ENCODE results near the gene ARHGEF10L.

ARHGEF10L gene

GRCh38 chr1:17661546-17662157 is 122.2 kb downstream of the ARHGEF10L start:
- Histone ChIP-seq H3K36me3 (ENCODE audit: control insufficient read depth in 1 of 2, insufficient read depth in 2 of 2, low read length in 2 of 2) (peaks cover 46 to 63% of the 10 kb centered on the region in 2 donors), H3K4me1 (ENCODE audit: control insufficient read depth in 1 of 2, insufficient read depth in 2 of 2, low read length in 2 of 2) (no peaks in the 10 kb centered on the region), H3K27ac (ENCODE audit: low read length) (no peak overlapping the region), H3K27me3 (ENCODE audit: low read depth, low read length) (no peaks in the 10 kb centered on the region), H3K9me3 (ENCODE audit: control insufficient read depth in 1 of 2, low read length in 2 of 2) (no peaks in the 10 kb centered on the region), H3K4me3 (ENCODE audit: low read depth in 1 of 2, low read length in 2 of 2) (no peak overlapping the region)

- Histone ChIP-seq H3K27me3 (ENCODE audit: low read depth, low read length) (no peaks in the 10 kb centered on the region), H3K27ac (ENCODE audit: low read length) (no peak overlapping the region), H3K4me1 (ENCODE audit: control insufficient read depth in 1 of 2, insufficient read depth in 2 of 2, low read length in 2 of 2) (no peaks in the 10 kb centered on the region), H3K9me3 (ENCODE audit: control insufficient read depth in 1 of 2, low read length in 2 of 2) (no peaks in the 10 kb centered on the region), H3K4me3 (ENCODE audit: low read depth in 1 of 2, low read length in 2 of 2) (no peak overlapping the region), H3K36me3 (ENCODE audit: control insufficient read depth in 1 of 2, insufficient read depth in 2 of 2, low read length in 2 of 2) (peaks cover 46 to 60% of the 10 kb centered on the region in 2 donors)
Measured at GRCh38 chr1:17662296-17662695, 122.8 kb downstream of the ARHGEF10L start.

GRCh38 chr1:17662786-17663185 is 123.3 kb downstream of the ARHGEF10L start:
- Histone ChIP-seq H3K27me3 (ENCODE audit: low read depth, low read length) (no peaks in the 10 kb centered on the region), H3K4me3 (ENCODE audit: low read depth in 1 of 2, low read length in 2 of 2) (no peak overlapping the region), H3K36me3 (ENCODE audit: control insufficient read depth in 1 of 2, insufficient read depth in 2 of 2, low read length in 2 of 2) (peaks cover 44 to 56% of the 10 kb centered on the region in 2 donors), H3K27ac (ENCODE audit: low read length) (no peak overlapping the region), H3K4me1 (ENCODE audit: control insufficient read depth in 1 of 2, insufficient read depth in 2 of 2, low read length in 2 of 2) (no peaks in the 10 kb centered on the region), H3K9me3 (ENCODE audit: control insufficient read depth in 1 of 2, low read length in 2 of 2) (no peaks in the 10 kb centered on the region)

- no peak overlapping the region for H3K27ac ChIP-seq (ENCODE audit: low read length)
- H3K4me3 ChIP-seq (ENCODE audit: low read depth in 1 of 2, low read length in 2 of 2): no peak overlapping the region
- no peaks in the 10 kb centered on the region for H3K9me3 ChIP-seq (ENCODE audit: control insufficient read depth in 1 of 2, low read length in 2 of 2)
- no peaks in the 10 kb centered on the region for H3K4me1 ChIP-seq (ENCODE audit: control insufficient read depth in 1 of 2, insufficient read depth in 2 of 2, low read length in 2 of 2)
- no peaks in the 10 kb centered on the region for H3K27me3 ChIP-seq (ENCODE audit: low read depth, low read length)
- peaks cover 42 to 50% of the 10 kb centered on the region in 2 donors for H3K36me3 ChIP-seq (ENCODE audit: control insufficient read depth in 1 of 2, insufficient read depth in 2 of 2, low read length in 2 of 2)
Measured at GRCh38 chr1:17663646-17664045, 124.1 kb downstream of the ARHGEF10L start.

- Histone ChIP-seq H3K4me1 (ENCODE audit: control insufficient read depth in 1 of 2, insufficient read depth in 2 of 2, low read length in 2 of 2) (no peaks in the 10 kb centered on the region), H3K27me3 (ENCODE audit: low read depth, low read length) (no peaks in the 10 kb centered on the region), H3K27ac (ENCODE audit: low read length) (no peak overlapping the region), H3K4me3 (ENCODE audit: low read depth in 1 of 2, low read length in 2 of 2) (no peak overlapping the region), H3K9me3 (ENCODE audit: control insufficient read depth in 1 of 2, low read length in 2 of 2) (no peaks in the 10 kb centered on the region), H3K36me3 (ENCODE audit: control insufficient read depth in 1 of 2, insufficient read depth in 2 of 2, low read length in 2 of 2) (peaks cover 41 to 48% of the 10 kb centered on the region in 2 donors)
Measured at GRCh38 chr1:17664322-17664721, 124.8 kb downstream of the ARHGEF10L start.

- peaks cover 38 to 43% of the 10 kb centered on the region in 2 donors for H3K36me3 ChIP-seq (ENCODE audit: control insufficient read depth in 1 of 2, insufficient read depth in 2 of 2, low read length in 2 of 2)
- H3K4me1 ChIP-seq (ENCODE audit: control insufficient read depth in 1 of 2, insufficient read depth in 2 of 2, low read length in 2 of 2): no peaks in the 10 kb centered on the region
- H3K27ac ChIP-seq (ENCODE audit: low read length): no peak overlapping the region
- no peak overlapping the region for H3K4me3 ChIP-seq (ENCODE audit: low read depth in 1 of 2, low read length in 2 of 2)
- no peaks in the 10 kb centered on the region for H3K9me3 ChIP-seq (ENCODE audit: control insufficient read depth in 1 of 2, low read length in 2 of 2)
- no peaks in the 10 kb centered on the region for H3K27me3 ChIP-seq (ENCODE audit: low read depth, low read length)
Measured at GRCh38 chr1:17665054-17665453, 125.6 kb downstream of the ARHGEF10L start.

- H3K4me3 ChIP-seq (ENCODE audit: low read depth in 1 of 2, low read length in 2 of 2): no peak overlapping the region
- H3K36me3 ChIP-seq (ENCODE audit: control insufficient read depth in 1 of 2, insufficient read depth in 2 of 2, low read length in 2 of 2): peaks cover 38 to 43% of the 10 kb centered on the region in 2 donors
- H3K27me3 ChIP-seq (ENCODE audit: low read depth, low read length): no peaks in the 10 kb centered on the region
- no peak overlapping the region for H3K27ac ChIP-seq (ENCODE audit: low read length)
- no peaks in the 10 kb centered on the region for H3K9me3 ChIP-seq (ENCODE audit: control insufficient read depth in 1 of 2, low read length in 2 of 2)
- H3K4me1 ChIP-seq (ENCODE audit: control insufficient read depth in 1 of 2, insufficient read depth in 2 of 2, low read length in 2 of 2): peaks cover 0 to 1% of the 10 kb centered on the region in 2 donors
Measured at GRCh38 chr1:17665950-17666720, 126.6 kb downstream of the ARHGEF10L start.

GRCh38 chr1:17667641-17668040 is 128.1 kb downstream of the ARHGEF10L start:
- peaks cover 0 to 16% of the 10 kb centered on the region in 2 donors for H3K4me1 ChIP-seq (ENCODE audit: control insufficient read depth in 1 of 2, insufficient read depth in 2 of 2, low read length in 2 of 2)
- peaks cover 32 to 42% of the 10 kb centered on the region in 2 donors for H3K36me3 ChIP-seq (ENCODE audit: control insufficient read depth in 1 of 2, insufficient read depth in 2 of 2, low read length in 2 of 2)
- no peaks in the 10 kb centered on the region for H3K27me3 ChIP-seq (ENCODE audit: low read depth, low read length)
- no peaks in the 10 kb centered on the region for H3K9me3 ChIP-seq (ENCODE audit: control insufficient read depth in 1 of 2, low read length in 2 of 2)
- no peak overlapping the region for H3K4me3 ChIP-seq (ENCODE audit: low read depth in 1 of 2, low read length in 2 of 2)
- H3K27ac ChIP-seq (ENCODE audit: low read length): no peak overlapping the region

GRCh38 chr1:17668195-17668594 is 128.7 kb downstream of the ARHGEF10L start:
- Histone ChIP-seq H3K4me3 (ENCODE audit: low read depth in 1 of 2, low read length in 2 of 2) (no peak overlapping the region), H3K4me1 (ENCODE audit: control insufficient read depth in 1 of 2, insufficient read depth in 2 of 2, low read length in 2 of 2) (peaks cover 0 to 20% of the 10 kb centered on the region in 2 donors), H3K27ac (ENCODE audit: low read length) (no peak overlapping the region), H3K27me3 (ENCODE audit: low read depth, low read length) (no peaks in the 10 kb centered on the region), H3K9me3 (ENCODE audit: control insufficient read depth in 1 of 2, low read length in 2 of 2) (no peaks in the 10 kb centered on the region), H3K36me3 (ENCODE audit: control insufficient read depth in 1 of 2, insufficient read depth in 2 of 2, low read length in 2 of 2) (peaks cover 32 to 39% of the 10 kb centered on the region in 2 donors)

- no peak overlapping the region for H3K4me3 ChIP-seq (ENCODE audit: low read depth in 1 of 2, low read length in 2 of 2)
- H3K27ac ChIP-seq (ENCODE audit: low read length): no peak overlapping the region
- H3K27me3 ChIP-seq (ENCODE audit: low read depth, low read length): no peaks in the 10 kb centered on the region
- peaks cover 32 to 39% of the 10 kb centered on the region in 2 donors for H3K36me3 ChIP-seq (ENCODE audit: control insufficient read depth in 1 of 2, insufficient read depth in 2 of 2, low read length in 2 of 2)
- peaks cover 0 to 22% of the 10 kb centered on the region in 2 donors for H3K4me1 ChIP-seq (ENCODE audit: control insufficient read depth in 1 of 2, insufficient read depth in 2 of 2, low read length in 2 of 2)
- no peaks in the 10 kb centered on the region for H3K9me3 ChIP-seq (ENCODE audit: control insufficient read depth in 1 of 2, low read length in 2 of 2)
Measured at GRCh38 chr1:17668624-17669175, 129.2 kb downstream of the ARHGEF10L start.

GRCh38 chr1:17669305-17669704 is 129.8 kb downstream of the ARHGEF10L start:
- H3K9me3 ChIP-seq (ENCODE audit: control insufficient read depth in 1 of 2, low read length in 2 of 2): no peaks in the 10 kb centered on the region
- peaks cover 31 to 39% of the 10 kb centered on the region in 2 donors for H3K36me3 ChIP-seq (ENCODE audit: control insufficient read depth in 1 of 2, insufficient read depth in 2 of 2, low read length in 2 of 2)
- H3K27ac ChIP-seq (ENCODE audit: low read length): no peak overlapping the region
- peaks cover 0 to 22% of the 10 kb centered on the region in 2 donors for H3K4me1 ChIP-seq (ENCODE audit: control insufficient read depth in 1 of 2, insufficient read depth in 2 of 2, low read length in 2 of 2)
- H3K4me3 ChIP-seq (ENCODE audit: low read depth in 1 of 2, low read length in 2 of 2): no peak overlapping the region
- no peaks in the 10 kb centered on the region for H3K27me3 ChIP-seq (ENCODE audit: low read depth, low read length)

Data from muscle layer of duodenum (tissue), 2 donors.